ENCODE data around the gene AASDHPPT. TPM values are rescaled to one million over a fixed set of nuclear protein-coding genes. Genes with fewer than 3 reads are reported as not detected.

AASDHPPT gene
- total RNA-seq, 1 experiment from 2014 or later = 47.1 TPM

- Histone ChIP-seq H3K23me2 (ENCODE audit: insufficient read length, low read depth, low read length, poor library complexity, severe bottlenecking) (no peaks in the 10 kb centered on the region), H2BK20ac (ENCODE audit: low read depth, low read length, poor library complexity, severe bottlenecking) (no peak overlapping the region), H3K4me1 (ENCODE audit: insufficient read depth, low read length) (no peaks in the 10 kb centered on the region), H2BK5ac (ENCODE audit: insufficient read length, low read length) (no peak overlapping the region), H3K9ac (ENCODE audit: extremely low read depth, insufficient read length, low read length) (no peak overlapping the region), H2AFZ (ENCODE audit: low read length) (no peak overlapping the region), H3K56ac (ENCODE audit: insufficient read length, low read depth, low read length) (no peak overlapping the region), H3K14ac (ENCODE audit: insufficient read depth, low read length) (no peak overlapping the region), H3K79me1 (ENCODE audit: insufficient read depth, low read depth, low read length, poor library complexity, severe bottlenecking) (no peaks in the 10 kb centered on the region), H4K20me1 (ENCODE audit: control insufficient read depth, insufficient read depth, insufficient read length) (no peaks in the 10 kb centered on the region), H3T11ph (ENCODE audit: low read length) (no peak overlapping the region), H3K79me2 (ENCODE audit: insufficient read depth, low read length) (no peaks in the 10 kb centered on the region), H3K27me3 (ENCODE audit: insufficient read depth, low read length) (no peaks in the 10 kb centered on the region), H3K4ac (ENCODE audit: low read depth, low read length) (no peak overlapping the region), H3K9me3 (ENCODE audit: control insufficient read depth, low read depth, low read length) (no peaks in the 10 kb centered on the region), H4K91ac (ENCODE audit: insufficient read length, low read depth, low read length) (no peak overlapping the region), H3K18ac (ENCODE audit: insufficient read length, low read depth, low read length) (no peak overlapping the region), H3K23ac (ENCODE audit: insufficient read length, low read depth, low read length) (no peak overlapping the region), H2BK12ac (ENCODE audit: insufficient read length, low read depth, low read length) (no peak overlapping the region), H4K8ac (replicated peaks; ENCODE audit: insufficient read length, low read depth, low read length) (no peak overlapping the region), H2BK15ac (ENCODE audit: low read depth, low read length) (no peak overlapping the region), H4K5ac (ENCODE audit: insufficient read length, low read depth, low read length) (no peak overlapping the region), H3K4me2 (ENCODE audit: insufficient read depth, insufficient read length, low read length) (no peak overlapping the region), H2BK120ac (ENCODE audit: low read depth, low read length, poor library complexity, severe bottlenecking) (no peak overlapping the region), H3K27ac (ENCODE audit: insufficient read length, low read depth, low read length) (no peak overlapping the region), H2AK5ac (ENCODE audit: insufficient read length, low read length) (no peak overlapping the region)
- TF ChIP-seq CTCF (conservative IDR thresholded peaks at IDR 0.05) = no peak
- Mint-ChIP-seq H3K9me3 (no peaks in the 10 kb centered on the region), H3K4me3 (no peak overlapping the region), H3K27me3 (ENCODE audit: low read depth) (no peaks in the 10 kb centered on the region), H3K4me1 (peaks cover 3 to 4% of the 10 kb centered on the region in 2 experiments), H3K36me3 (ENCODE audit: insufficient read depth in 1 of 3, low read depth in 3 of 3) (no peaks in the 10 kb centered on the region; a peak in 1 of 7 replicates), H3K27ac (no peak overlapping the region)
- DNase-seq = no peak
- WGBS (ENCODE audit: extremely low coverage, insufficient read length, low lambda C conversion rate) = no CpG with 5 or more reads among the region's 3 CpGs
Observed at GRCh38 chr11:106070606-106071005, 6.9 kb upstream of the AASDHPPT start.
